Activated naive CD8-positive, alpha-beta T cell (primary cell): Measurements from ENCODE around the gene PSME4.

Experiments
- H3K27ac Mint-ChIP-seq: one replicate; pipeline ENCODE4 v1.8.0; 2021; ENCODE audit warnings: mixed read lengths
- H3K27me3 Mint-ChIP-seq: one replicate; pipeline ENCODE4 v1.8.0; 2021; ENCODE audit warnings: mixed read lengths
- H3K36me3 Mint-ChIP-seq: one replicate; pipeline ENCODE4 v1.8.0; 2021; ENCODE audit warnings: mixed read lengths
- H3K4me1 Mint-ChIP-seq: one replicate; pipeline ENCODE4 v1.8.0; 2021; ENCODE audit warnings: low read depth, mixed read lengths
- H3K4me3 Mint-ChIP-seq: one replicate; pipeline ENCODE4 v1.8.0; 2021; ENCODE audit warnings: mild to moderate bottlenecking, mixed read lengths
- H3K9me3 Mint-ChIP-seq: one replicate; pipeline ENCODE4 v1.8.0; 2021; ENCODE audit warnings: low read depth, mixed read lengths

The PSME4 gene

GRCh38 chr2:53820048-53820447, 150.7 kb downstream of the PSME4 start:
- Mint-ChIP-seq H3K36me3 (peaks cover 16% of the 10 kb centered on the region), H3K9me3 (no peaks in the 10 kb centered on the region), H3K27ac (no peak overlapping the region), H3K4me1 (no peaks in the 10 kb centered on the region), H3K27me3 (no peaks in the 10 kb centered on the region), H3K4me3 (no peak overlapping the region)

- H3K4me3 Mint-ChIP-seq = no peak overlapping the region
- H3K9me3 Mint-ChIP-seq = no peaks in the 10 kb centered on the region
- H3K4me1 Mint-ChIP-seq = no peaks in the 10 kb centered on the region
- H3K27me3 Mint-ChIP-seq = no peaks in the 10 kb centered on the region
- peaks cover 16% of the 10 kb centered on the region for H3K36me3 Mint-ChIP-seq
- H3K27ac Mint-ChIP-seq = no peak overlapping the region
Measured at GRCh38 chr2:53819634-53820033, 151.2 kb downstream of the PSME4 start.

GRCh38 chr2:53818854-53819435, 151.8 kb downstream of the PSME4 start:
- Mint-ChIP-seq H3K36me3 (peaks cover 16% of the 10 kb centered on the region), H3K9me3 (no peaks in the 10 kb centered on the region), H3K4me3 (no peak overlapping the region), H3K27me3 (no peaks in the 10 kb centered on the region), H3K4me1 (no peaks in the 10 kb centered on the region), H3K27ac (no peak overlapping the region)
